Activated naive CD4-positive, alpha-beta T cell treated with anti-CD3 and anti-CD28 coated beads for 36 hours (primary cell): Measurements from ENCODE around the gene OR8H3. TPM values are rescaled to one million over a fixed set of nuclear protein-coding genes. Genes with fewer than 3 reads are reported as not detected.

Experiments
- total RNA-seq, 2 experiments: library from RNA; stranded (reverse); gene quantifications; one replicate each; pipeline ENCODE4 v1.2.3, GENCODE V29; 2021

Gene OR8H3
- total RNA-seq, 2 experiments from 2014 or later = not detected

Other genes starting within 250 kb of the OR8H3 start
- not detected for gene TRIM51, start 239.1 kb upstream of the OR8H3 start, total RNA-seq
- not detected for gene OR5W2, start 207.8 kb upstream of the OR8H3 start, total RNA-seq
- not detected for gene OR5I1, start 186.0 kb upstream of the OR8H3 start, total RNA-seq
- not detected for gene OR10AG1, start 152.4 kb upstream of the OR8H3 start, total RNA-seq
- gene OR5F1, start 127.7 kb upstream of the OR8H3 start, total RNA-seq = not detected
- gene OR5AS1, start 94.7 kb upstream of the OR8H3 start, total RNA-seq = not detected
- gene OR8I2, start 29.1 kb upstream of the OR8H3 start, total RNA-seq = not detected
- gene OR8H2, start 18.7 kb upstream of the OR8H3 start, total RNA-seq = not detected
- not detected for gene OR8J3, start 17.8 kb downstream of the OR8H3 start, total RNA-seq
- not detected for gene OR8K5, start 37.9 kb downstream of the OR8H3 start, total RNA-seq
- not detected for gene OR5J2, start 54.2 kb downstream of the OR8H3 start, total RNA-seq
- not detected for gene OR5T2, start 111.9 kb downstream of the OR8H3 start, total RNA-seq
- not detected for gene OR5T3, start 129.9 kb downstream of the OR8H3 start, total RNA-seq
- gene OR5T1, start 151.8 kb downstream of the OR8H3 start, total RNA-seq = not detected
- not detected for gene OR8H1, start 169.9 kb downstream of the OR8H3 start, total RNA-seq
- gene OR8K3, start 192.8 kb downstream of the OR8H3 start, total RNA-seq = not detected
- gene OR8K1, start 223.7 kb downstream of the OR8H3 start, total RNA-seq = not detected
- not detected for gene OR8J1, start 231.9 kb downstream of the OR8H3 start, total RNA-seq